Natural killer cell treated with Interleukin-12 subunit alpha and Interleukin-12 subunit beta and Interleukin-15 and Interleukin-18, amount 100 ng/mL, for 72 hours (primary cell): ENCODE results near the gene TENM4. TPM values are rescaled to one million over a fixed set of nuclear protein-coding genes. Genes with fewer than 3 reads are reported as not detected.

Source experiments
- ATAC-seq, 2 donors: fragments of 150-1000 bp; cut with Tn5 transposase in 1 of 2; sonication (Bioruptor Pico), chemical (Tn5 transposase) in 1 of 2; 2 replicates each; pipeline ENCODE4 v1.10.0; 2021
- DNase-seq: peaks from one replicate; pipeline ENCODE4 v3.0.0; 2022; ENCODE audit warnings: low spot score
- H3K27ac Mint-ChIP-seq, 2 donors: 1 replicate in 1 of 2; 2 replicates in 1 of 2; pipeline ENCODE4 v1.8.0; 2022; ENCODE audit warnings: mixed read lengths in 2 of 2, mild to moderate bottlenecking in 1 of 2, moderate library complexity in 1 of 2
- H3K27me3 Mint-ChIP-seq, 2 donors: 1 replicate in 1 of 2; 2 replicates in 1 of 2; pipeline ENCODE4 v1.8.0; 2022; ENCODE audit warnings: mixed read lengths in 2 of 2
- H3K36me3 Mint-ChIP-seq: one replicate; pipeline ENCODE4 v1.8.0; 2022; ENCODE audit warnings: mixed read lengths
- H3K4me1 Mint-ChIP-seq, 2 donors: 1 replicate in 1 of 2; 2 replicates in 1 of 2; pipeline ENCODE4 v1.8.0; 2022; ENCODE audit warnings: low read depth in 2 of 2, mixed read lengths in 2 of 2, mild to moderate bottlenecking in 1 of 2
- H3K4me3 Mint-ChIP-seq: one replicate; pipeline ENCODE4 v1.8.0; 2022; ENCODE audit warnings: mixed read lengths
- H3K9me3 Mint-ChIP-seq: 2 replicates; pipeline ENCODE4 v1.8.0; 2022; ENCODE audit warnings: mixed read lengths
- total RNA-seq, 2 donors: library from RNA; stranded (reverse); gene quantifications; one replicate each; pipeline ENCODE4 v1.2.3, GENCODE V29; 2022

Gene TENM4
- total RNA-seq, 2 donors from 2014 or later: not detected

GRCh38 chr11:78808923-78809322 is 631.9 kb downstream of the TENM4 start:
- Mint-ChIP-seq H3K27me3 (peaks cover 4 to 5% of the 10 kb centered on the region in 2 donors), H3K4me3 (no peak overlapping the region), H3K9me3 (no peaks in the 10 kb centered on the region), H3K36me3 (no peaks in the 10 kb centered on the region), H3K4me1 (no peaks in the 10 kb centered on the region), H3K27ac (no peak overlapping the region)
- no peak for DNase-seq
- no peak for ATAC-seq

- Mint-ChIP-seq H3K36me3 (no peaks in the 10 kb centered on the region), H3K9me3 (no peaks in the 10 kb centered on the region), H3K27ac (no peak overlapping the region), H3K4me3 (no peak overlapping the region), H3K27me3 (peaks cover under 1 to 5% of the 10 kb centered on the region in 2 donors), H3K4me1 (no peaks in the 10 kb centered on the region)
- ATAC-seq (no peak), DNase-seq (no peak)
These were observed 633.5 kb downstream of the TENM4 start for GRCh38 chr11:78807351-78807750.

- DNase-seq: no peak
- Mint-ChIP-seq H3K9me3 (no peaks in the 10 kb centered on the region), H3K36me3 (no peaks in the 10 kb centered on the region), H3K4me1 (no peaks in the 10 kb centered on the region), H3K27ac (no peak overlapping the region), H3K4me3 (no peak overlapping the region), H3K27me3 (peaks cover 0 to 5% of the 10 kb centered on the region in 2 donors)
- no peak for ATAC-seq
These were observed 634.4 kb downstream of the TENM4 start for GRCh38 chr11:78806214-78807004.

DNA sequence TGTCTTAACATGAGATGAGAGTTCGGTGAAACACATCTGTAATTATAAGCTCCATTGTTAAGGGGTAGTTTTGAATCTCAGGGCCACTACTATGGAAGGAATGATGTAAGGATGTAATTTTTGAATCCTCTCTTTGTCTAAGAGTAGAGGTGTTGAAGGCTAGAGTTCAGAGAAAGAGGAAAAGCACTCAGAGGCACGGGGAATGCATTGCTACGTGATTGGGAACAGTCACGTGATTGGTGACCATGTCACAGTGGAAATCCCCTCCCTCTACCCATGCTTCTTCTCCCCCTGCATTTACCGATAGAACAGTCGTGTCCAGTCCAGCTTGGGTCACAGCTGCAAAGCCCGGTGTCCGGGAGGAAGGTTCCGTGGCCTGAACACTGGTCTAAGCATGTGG is 635.8 kb downstream of the TENM4 start:
- H3K4me3 Mint-ChIP-seq: no peak overlapping the region
- no peaks in the 10 kb centered on the region for H3K9me3 Mint-ChIP-seq
- ATAC-seq (no peak), DNase-seq (no peak)
- H3K36me3 Mint-ChIP-seq: no peaks in the 10 kb centered on the region
- no peaks in the 10 kb centered on the region for H3K4me1 Mint-ChIP-seq
- H3K27me3 Mint-ChIP-seq: peaks cover 0 to 5% of the 10 kb centered on the region in 2 donors
- H3K27ac Mint-ChIP-seq: no peak overlapping the region

GRCh38 chr11:78803995-78804394 is 636.8 kb downstream of the TENM4 start:
- Mint-ChIP-seq H3K36me3 (no peaks in the 10 kb centered on the region), H3K4me3 (no peak overlapping the region), H3K4me1 (no peaks in the 10 kb centered on the region), H3K27ac (no peak overlapping the region), H3K9me3 (no peaks in the 10 kb centered on the region), H3K27me3 (peaks cover 0 to 5% of the 10 kb centered on the region in 2 donors)
- no peak for ATAC-seq
- no peak for DNase-seq

DNA sequence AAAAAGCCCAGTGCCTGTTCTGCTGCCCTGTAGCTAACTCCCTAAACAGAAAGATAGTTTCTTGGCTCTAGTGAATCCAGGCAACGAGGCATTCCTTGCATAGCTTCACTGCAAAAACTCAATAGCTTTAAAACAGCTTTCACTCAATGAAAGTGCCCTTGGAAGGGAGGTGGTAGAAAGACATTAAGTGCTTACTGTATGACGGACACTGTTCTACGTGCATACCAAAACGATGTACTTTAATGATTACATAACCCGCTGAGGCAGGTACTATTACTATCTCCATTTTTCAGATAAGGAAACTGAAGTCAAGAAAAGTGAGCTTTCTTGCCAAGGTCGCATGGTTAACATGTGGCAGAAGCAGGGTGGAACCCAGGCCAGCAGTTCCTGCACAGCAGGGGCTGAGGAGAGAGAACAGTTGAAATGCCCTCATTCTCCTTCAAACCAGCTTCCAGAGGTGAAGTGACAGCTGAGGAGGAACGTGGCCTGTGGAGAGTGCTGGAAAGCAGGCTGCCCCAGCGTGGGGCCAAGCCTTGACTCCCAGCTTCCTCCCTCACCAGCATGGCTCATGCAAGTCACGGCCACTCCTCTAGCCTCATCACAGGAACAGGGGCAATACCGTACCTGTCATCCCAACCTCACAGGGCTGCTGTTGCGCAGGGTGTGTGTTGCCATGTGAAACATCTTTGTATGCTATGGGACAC is 638.6 kb downstream of the TENM4 start:
- H3K9me3 Mint-ChIP-seq: no peaks in the 10 kb centered on the region
- no peaks in the 10 kb centered on the region for H3K4me1 Mint-ChIP-seq
- no peak overlapping the region for H3K4me3 Mint-ChIP-seq
- ATAC-seq (no peak), DNase-seq (no peak)
- H3K27ac Mint-ChIP-seq: no peak overlapping the region
- no peaks in the 10 kb centered on the region for H3K36me3 Mint-ChIP-seq
- H3K27me3 Mint-ChIP-seq: peaks cover 0 to 3% of the 10 kb centered on the region in 2 donors

DNA sequence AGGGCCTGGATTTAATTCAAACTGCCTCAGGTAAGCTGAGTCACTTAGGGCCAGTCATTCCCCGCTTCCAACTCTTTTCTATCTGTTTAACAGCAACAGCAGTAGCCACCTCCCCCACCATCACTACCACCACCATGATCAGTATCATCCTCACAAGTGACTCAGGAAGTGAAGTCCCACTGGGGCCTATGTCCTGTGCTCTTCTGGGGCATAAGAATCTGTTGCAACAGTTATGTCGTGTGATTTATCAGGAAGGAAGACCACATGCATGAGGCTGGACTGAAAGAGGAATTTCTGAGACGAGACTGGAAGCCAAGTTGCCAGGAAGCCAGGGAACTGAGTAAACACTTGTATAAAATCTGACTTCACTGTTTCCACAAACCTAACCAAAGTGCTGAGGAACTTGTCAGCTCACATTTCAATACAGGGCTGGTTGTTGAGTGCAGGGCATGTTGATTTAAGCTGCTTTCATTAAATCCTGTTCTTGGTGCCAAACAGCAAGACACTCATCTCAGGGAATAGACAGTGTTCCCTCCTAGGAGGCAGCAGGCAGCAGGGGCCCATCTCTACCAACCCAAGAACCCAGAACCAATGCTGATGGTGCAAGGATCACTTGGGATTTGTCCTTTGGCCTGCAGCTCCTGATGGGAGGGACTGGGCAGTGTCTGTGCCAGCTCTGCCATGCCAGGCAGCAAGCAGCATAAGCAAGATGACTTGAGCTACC is 639.5 kb downstream of the TENM4 start:
- no peaks in the 10 kb centered on the region for H3K9me3 Mint-ChIP-seq
- no peak overlapping the region for H3K4me3 Mint-ChIP-seq
- H3K36me3 Mint-ChIP-seq: no peaks in the 10 kb centered on the region
- no peak overlapping the region for H3K27ac Mint-ChIP-seq
- no peaks in the 10 kb centered on the region for H3K4me1 Mint-ChIP-seq
- DNase-seq: no peak
- peaks cover 3 to 7% of the 10 kb centered on the region in 2 donors for H3K27me3 Mint-ChIP-seq
- peak in 1 of 2 donors; percentile 41 for ATAC-seq

DNA sequence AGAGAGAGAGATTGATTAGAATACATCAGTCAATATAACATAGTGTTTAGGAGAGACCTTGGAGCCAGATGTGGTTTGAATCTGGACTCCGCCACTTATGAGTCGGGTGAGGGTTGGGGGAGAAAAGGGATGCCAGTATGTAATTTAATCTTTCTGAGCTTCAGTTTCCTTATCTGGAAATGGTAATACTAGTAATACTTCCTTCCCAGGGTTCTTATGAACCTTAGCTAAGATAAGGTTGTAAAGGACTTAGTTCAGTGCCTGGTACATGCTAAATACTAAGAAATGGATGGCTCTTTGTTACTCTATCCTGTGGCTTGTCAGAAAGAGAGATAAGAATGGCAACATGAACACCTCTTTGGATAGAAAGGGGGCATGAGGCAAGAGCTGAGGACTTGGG is 640.1 kb downstream of the TENM4 start:
- Mint-ChIP-seq H3K27ac (no peak overlapping the region), H3K27me3 (peaks cover 3 to 8% of the 10 kb centered on the region in 2 donors), H3K9me3 (no peaks in the 10 kb centered on the region), H3K4me3 (no peak overlapping the region), H3K4me1 (no peaks in the 10 kb centered on the region), H3K36me3 (no peaks in the 10 kb centered on the region)
- ATAC-seq (no peak), DNase-seq (no peak)

DNA sequence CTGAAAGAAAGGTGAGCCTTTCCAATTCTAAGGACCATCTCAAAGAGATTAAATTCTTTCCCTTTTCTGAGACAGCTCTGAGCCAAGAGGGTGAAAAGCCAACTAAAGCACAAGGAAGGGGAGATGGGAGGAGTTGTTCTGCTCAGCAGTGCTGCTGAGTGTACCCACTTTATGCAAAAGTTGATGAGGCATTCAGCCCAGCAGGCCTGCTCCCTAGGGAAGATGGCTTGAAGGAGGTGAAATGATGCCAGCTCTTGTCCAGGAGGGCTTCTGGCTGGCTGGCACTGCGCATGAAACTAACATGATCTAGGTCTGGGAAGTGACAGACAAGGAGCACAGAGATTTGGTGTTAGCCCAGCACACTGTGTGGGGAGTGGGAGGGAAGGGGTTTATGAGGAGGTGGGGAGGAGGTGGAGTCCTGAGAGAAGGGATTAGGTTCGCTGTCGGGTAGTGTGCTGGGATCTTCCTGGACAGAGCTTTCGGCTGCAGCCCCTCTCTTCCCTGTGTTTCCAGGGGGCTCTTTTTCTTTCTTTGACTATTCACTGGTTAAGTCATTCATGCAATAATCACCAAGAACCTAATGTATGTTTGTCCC is 640.6 kb downstream of the TENM4 start:
- DNase-seq (no peak), ATAC-seq (no peak)
- no peaks in the 10 kb centered on the region for H3K36me3 Mint-ChIP-seq
- peaks cover 3 to 8% of the 10 kb centered on the region in 2 donors for H3K27me3 Mint-ChIP-seq
- H3K4me1 Mint-ChIP-seq: no peaks in the 10 kb centered on the region
- no peak overlapping the region for H3K27ac Mint-ChIP-seq
- H3K4me3 Mint-ChIP-seq: no peak overlapping the region
- no peaks in the 10 kb centered on the region for H3K9me3 Mint-ChIP-seq

GRCh38 chr11:78798663-78799062 is 642.2 kb downstream of the TENM4 start:
- H3K9me3 Mint-ChIP-seq: no peaks in the 10 kb centered on the region
- H3K4me3 Mint-ChIP-seq: no peak overlapping the region
- no peak for DNase-seq
- H3K27me3 Mint-ChIP-seq: peaks cover 10 to 16% of the 10 kb centered on the region in 2 donors
- H3K36me3 Mint-ChIP-seq: no peaks in the 10 kb centered on the region
- peak in 1 of 2 donors; percentile 56 for ATAC-seq
- H3K27ac Mint-ChIP-seq: no peak overlapping the region
- H3K4me1 Mint-ChIP-seq: no peaks in the 10 kb centered on the region

DNA sequence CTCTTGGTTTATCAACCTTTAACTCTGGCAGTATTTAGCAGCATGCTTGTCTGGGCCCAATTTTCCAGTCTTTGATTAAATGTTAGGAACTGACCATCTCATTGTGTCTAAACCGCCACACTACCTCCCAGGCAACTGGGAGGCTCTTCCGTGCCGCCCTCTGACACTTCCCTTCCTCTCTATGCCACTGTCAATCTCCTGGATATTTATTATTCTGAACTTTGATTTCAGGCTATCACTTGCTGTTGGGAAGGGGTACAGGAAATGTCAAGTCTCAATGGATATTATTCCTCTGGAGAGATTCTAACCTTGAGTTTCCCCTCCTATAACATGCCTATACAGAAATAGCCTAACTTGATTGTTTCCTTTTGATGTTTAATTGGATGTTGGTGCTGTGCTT is 643.3 kb downstream of the TENM4 start:
- DNase-seq (no peak), ATAC-seq (no peak)
- no peak overlapping the region for H3K4me3 Mint-ChIP-seq
- H3K27me3 Mint-ChIP-seq: peaks cover 12 to 16% of the 10 kb centered on the region in 2 donors
- H3K27ac Mint-ChIP-seq: no peak overlapping the region
- H3K9me3 Mint-ChIP-seq: no peaks in the 10 kb centered on the region
- H3K36me3 Mint-ChIP-seq: no peaks in the 10 kb centered on the region
- H3K4me1 Mint-ChIP-seq: no peaks in the 10 kb centered on the region

DNA sequence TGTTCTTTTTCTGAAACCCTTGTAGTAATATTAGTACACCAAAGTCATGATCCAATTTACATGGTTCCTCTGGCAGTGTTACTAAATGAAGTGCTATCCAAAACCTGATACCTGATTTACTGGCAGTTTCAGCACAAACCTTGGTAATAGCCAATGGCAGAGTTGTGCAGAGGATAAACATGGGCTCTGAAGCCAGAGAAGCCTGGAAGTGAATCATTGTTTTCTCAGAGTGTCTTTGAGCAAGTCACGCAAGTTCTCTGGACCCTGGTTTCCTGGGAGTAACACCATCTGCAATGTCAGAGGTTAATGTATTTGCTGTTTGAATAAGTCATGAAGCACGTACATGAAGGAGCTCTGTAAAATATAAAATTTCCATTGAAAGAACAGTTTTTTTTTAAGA is 643.9 kb downstream of the TENM4 start:
- no peak overlapping the region for H3K4me3 Mint-ChIP-seq
- ATAC-seq: no peak
- no peak for DNase-seq
- no peak overlapping the region for H3K27ac Mint-ChIP-seq
- peaks cover 12 to 16% of the 10 kb centered on the region in 2 donors for H3K27me3 Mint-ChIP-seq
- H3K9me3 Mint-ChIP-seq: no peaks in the 10 kb centered on the region
- no peaks in the 10 kb centered on the region for H3K4me1 Mint-ChIP-seq
- no peaks in the 10 kb centered on the region for H3K36me3 Mint-ChIP-seq

DNA sequence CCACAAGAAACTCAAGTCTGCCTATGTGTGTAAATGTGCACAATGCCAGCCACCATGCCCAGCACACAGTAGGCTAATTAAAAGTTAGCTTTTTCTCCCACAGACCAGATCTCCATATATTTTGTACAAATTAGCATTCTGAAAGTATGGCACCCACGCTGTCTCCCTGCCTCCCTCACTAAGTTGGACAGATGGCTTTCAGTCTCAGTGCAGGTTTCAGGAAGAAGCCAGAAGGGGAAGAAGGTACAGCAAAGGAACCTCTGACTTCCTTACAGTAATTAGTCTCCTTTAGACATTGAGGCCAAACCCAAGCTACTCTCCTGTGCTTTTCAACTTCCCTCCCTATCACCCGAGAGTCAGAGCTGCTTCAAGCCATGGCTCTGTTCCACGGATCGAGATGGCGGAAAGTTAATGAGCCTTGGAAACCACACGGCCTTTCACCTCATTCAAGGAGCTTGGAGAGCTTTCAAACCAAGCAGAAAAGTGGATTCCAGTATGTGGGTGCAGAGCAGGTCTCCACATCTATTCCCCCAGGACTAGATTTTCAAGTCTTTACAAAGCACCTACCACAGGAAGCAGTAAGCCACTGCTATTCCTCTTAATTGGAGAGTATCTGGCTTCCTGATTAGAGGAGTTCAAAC is 645.1 kb downstream of the TENM4 start:
- ATAC-seq (no peak), DNase-seq (no peak)
- Mint-ChIP-seq H3K9me3 (no peaks in the 10 kb centered on the region), H3K27me3 (peaks cover 12 to 16% of the 10 kb centered on the region in 2 donors), H3K27ac (no peak overlapping the region), H3K4me1 (no peaks in the 10 kb centered on the region), H3K4me3 (no peak overlapping the region), H3K36me3 (no peaks in the 10 kb centered on the region)
